Measurements from ENCODE around the gene RFX2.

RFX2 gene

GRCh38 chr19:6048348-6048747 is 62.0 kb downstream of the RFX2 start:
- TF ChIP-seq, protein P1, sequence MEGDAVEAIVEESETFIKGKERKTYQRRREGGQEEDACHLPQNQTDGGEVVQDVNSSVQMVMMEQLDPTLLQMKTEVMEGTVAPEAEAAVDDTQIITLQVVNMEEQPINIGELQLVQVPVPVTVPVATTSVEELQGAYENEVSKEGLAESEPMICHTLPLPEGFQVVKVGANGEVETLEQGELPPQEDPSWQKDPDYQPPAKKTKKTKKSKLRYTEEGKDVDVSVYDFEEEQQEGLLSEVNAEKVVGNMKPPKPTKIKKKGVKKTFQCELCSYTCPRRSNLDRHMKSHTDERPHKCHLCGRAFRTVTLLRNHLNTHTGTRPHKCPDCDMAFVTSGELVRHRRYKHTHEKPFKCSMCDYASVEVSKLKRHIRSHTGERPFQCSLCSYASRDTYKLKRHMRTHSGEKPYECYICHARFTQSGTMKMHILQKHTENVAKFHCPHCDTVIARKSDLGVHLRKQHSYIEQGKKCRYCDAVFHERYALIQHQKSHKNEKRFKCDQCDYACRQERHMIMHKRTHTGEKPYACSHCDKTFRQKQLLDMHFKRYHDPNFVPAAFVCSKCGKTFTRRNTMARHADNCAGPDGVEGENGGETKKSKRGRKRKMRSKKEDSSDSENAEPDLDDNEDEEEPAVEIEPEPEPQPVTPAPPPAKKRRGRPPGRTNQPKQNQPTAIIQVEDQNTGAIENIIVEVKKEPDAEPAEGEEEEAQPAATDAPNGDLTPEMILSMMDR (IDR thresholded peaks at IDR 0.05; ENCODE audit: insufficient read depth, missing control alignments): no peak
- DNase-seq (ENCODE audit: insufficient read length, low spot score): no peak
- no peak for FAIRE-seq

DNA sequence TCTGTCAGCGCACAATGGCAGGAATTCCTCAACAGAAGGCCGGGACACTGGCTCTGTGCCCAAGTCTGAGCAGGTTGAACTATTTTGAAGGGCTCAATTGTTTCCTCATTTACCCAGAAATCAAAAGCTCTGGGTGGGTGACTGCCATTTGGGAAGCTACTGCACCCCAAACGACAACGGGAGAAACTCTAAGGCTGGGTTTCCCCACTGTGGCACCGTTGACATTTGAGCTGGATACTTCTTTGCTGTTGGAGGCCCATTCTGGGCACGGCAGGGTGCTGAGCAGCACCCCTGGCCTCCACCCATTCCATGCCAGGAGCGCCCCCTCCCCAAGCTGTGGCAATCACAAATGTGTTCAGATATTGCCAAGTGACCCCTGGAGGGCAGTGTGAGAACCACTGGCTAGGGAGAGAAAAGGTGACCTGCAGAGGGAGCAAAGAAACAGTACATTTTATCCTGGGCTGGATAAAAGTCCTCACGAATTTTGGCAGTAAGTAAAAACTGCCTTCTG is 62.5 kb downstream of the RFX2 start:
- DNase-seq (ENCODE audit: insufficient read length, low spot score): no peak
- FAIRE-seq: no peak
- TF ChIP-seq, protein P1 (IDR thresholded peaks at IDR 0.05; ENCODE audit: insufficient read depth, missing control alignments): peak; percentile 33

GRCh38 chr19:6047256-6047655 is 63.0 kb downstream of the RFX2 start:
- FAIRE-seq: no peak
- TF ChIP-seq, protein P1 (IDR thresholded peaks at IDR 0.05; ENCODE audit: insufficient read depth, missing control alignments): no peak
- no peak for DNase-seq (ENCODE audit: insufficient read length, low spot score)

GRCh38 chr19:6045108-6045507 is 65.2 kb downstream of the RFX2 start:
- TF ChIP-seq, protein P1 (IDR thresholded peaks at IDR 0.05; ENCODE audit: insufficient read depth, missing control alignments): no peak
- FAIRE-seq: no peak

GRCh38 chr19:6044056-6044805 is 66.1 kb downstream of the RFX2 start:
- FAIRE-seq: no peak
- TF ChIP-seq, protein P1 (IDR thresholded peaks at IDR 0.05; ENCODE audit: insufficient read depth, missing control alignments): no peak
- no peak for DNase-seq (ENCODE audit: insufficient read length, low spot score)

More at GRCh38 chr19:6045108-6045507, 65.2 kb downstream of the RFX2 start:
- DNase-seq (ENCODE audit: insufficient read length, low spot score): no peak

DNA sequence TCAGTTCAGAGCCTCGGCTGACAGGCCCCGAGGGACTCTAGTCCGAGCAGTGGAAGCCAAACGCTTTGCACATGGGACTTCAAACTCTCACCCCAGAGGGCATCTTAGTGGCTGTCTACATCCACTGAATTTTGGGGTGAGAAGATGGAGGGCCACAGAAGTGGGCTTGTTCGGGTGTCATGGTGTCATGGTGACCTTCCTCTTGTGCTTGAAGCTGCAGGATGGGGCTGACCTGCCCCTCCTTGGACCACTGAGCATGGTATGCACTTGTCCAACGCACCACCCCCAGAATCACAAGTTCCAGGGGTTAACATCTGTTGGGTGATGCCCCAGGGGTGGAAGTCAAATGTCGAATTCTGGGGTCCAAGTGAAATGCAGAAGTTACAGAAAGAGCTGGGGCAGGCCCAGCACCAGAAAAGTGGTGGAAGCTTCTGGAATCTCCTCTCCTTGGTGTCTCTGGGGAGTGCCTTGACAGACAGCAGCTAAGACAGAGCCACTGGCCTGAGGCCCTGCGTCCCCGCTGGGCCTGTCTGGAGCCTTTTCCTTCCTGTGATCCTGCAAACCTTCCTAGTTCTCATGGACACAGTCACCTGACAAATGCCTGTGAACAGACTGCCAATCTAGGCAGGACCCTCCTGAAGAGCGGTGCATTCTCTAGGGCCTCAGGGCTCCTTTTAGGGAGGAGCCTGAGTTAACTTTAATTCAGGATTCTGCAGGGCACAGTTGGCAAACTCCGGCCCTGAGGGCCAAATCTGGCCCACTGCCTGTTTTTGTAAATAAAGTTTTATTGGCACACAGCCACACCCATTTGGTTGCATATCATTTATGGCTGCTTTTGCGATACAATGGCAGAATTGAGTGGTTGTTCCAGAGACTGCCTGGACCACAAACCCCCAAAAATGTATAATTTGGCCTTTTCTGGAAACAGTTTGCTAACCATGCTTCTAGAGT is 67.2 kb downstream of the RFX2 start:
- DNase-seq (ENCODE audit: insufficient read length, low spot score): no peak
- TF ChIP-seq, protein P1 (IDR thresholded peaks at IDR 0.05; ENCODE audit: insufficient read depth, missing control alignments): no peak
- no peak for FAIRE-seq
